OCI-LY3 (cell line): ENCODE results near the gene SIRT1.

Source experiments
- EZH2phosphoT487 ChIP-seq: fragments of 200-600 bp; shearing (Covaris generic); IDR thresholded peaks from 2 replicates; pipeline ENCODE4 v1.6.1; 2018; ENCODE audit warnings: antibody characterized with exemption, mixed run types, low read depth
- TF ChIP-seq, protein P1 (sequence below): fragments of 200-600, 300-600 bp; sonication (generic); IDR thresholded peaks from 2 replicates; pipeline ENCODE4 v1.5.1; 2014; ENCODE audit warnings: antibody characterized with exemption, low read length, low read depth

DNA sequence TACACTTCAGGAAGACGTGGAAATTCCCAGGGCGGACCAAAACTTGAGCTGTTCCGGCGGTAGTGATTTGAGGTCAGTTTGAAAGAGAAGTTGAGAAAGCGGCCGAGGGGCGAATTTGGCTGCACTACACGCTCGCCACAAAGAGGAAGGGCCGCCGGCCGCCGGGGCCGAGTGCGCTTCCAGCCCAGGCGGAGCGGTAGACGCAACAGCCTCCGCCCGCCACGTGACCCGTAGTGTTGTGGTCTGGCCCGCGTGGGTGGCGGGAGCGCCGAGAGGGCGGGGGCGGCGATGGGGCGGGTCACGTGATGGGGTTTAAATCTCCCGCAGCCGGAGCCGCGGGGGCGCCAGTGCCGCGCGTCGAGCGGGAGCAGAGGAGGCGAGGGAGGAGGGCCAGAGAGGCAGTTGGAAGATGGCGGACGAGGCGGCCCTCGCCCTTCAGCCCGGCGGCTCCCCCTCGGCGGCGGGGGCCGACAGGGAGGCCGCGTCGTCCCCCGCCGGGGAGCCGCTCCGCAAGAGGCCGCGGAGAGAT is at the start of gene SIRT1:
- TF ChIP-seq, protein P1, sequence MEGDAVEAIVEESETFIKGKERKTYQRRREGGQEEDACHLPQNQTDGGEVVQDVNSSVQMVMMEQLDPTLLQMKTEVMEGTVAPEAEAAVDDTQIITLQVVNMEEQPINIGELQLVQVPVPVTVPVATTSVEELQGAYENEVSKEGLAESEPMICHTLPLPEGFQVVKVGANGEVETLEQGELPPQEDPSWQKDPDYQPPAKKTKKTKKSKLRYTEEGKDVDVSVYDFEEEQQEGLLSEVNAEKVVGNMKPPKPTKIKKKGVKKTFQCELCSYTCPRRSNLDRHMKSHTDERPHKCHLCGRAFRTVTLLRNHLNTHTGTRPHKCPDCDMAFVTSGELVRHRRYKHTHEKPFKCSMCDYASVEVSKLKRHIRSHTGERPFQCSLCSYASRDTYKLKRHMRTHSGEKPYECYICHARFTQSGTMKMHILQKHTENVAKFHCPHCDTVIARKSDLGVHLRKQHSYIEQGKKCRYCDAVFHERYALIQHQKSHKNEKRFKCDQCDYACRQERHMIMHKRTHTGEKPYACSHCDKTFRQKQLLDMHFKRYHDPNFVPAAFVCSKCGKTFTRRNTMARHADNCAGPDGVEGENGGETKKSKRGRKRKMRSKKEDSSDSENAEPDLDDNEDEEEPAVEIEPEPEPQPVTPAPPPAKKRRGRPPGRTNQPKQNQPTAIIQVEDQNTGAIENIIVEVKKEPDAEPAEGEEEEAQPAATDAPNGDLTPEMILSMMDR, result no peak
- TF ChIP-seq EZH2phosphoT487, result no peak
